Measurements from ENCODE around the gene RNASEH2A. TPM values are rescaled to one million over a fixed set of nuclear protein-coding genes. Genes with fewer than 3 reads are reported as not detected.

The RNASEH2A gene
- total RNA-seq, 1 donor from 2014 or later = 10.5 TPM

DNA sequence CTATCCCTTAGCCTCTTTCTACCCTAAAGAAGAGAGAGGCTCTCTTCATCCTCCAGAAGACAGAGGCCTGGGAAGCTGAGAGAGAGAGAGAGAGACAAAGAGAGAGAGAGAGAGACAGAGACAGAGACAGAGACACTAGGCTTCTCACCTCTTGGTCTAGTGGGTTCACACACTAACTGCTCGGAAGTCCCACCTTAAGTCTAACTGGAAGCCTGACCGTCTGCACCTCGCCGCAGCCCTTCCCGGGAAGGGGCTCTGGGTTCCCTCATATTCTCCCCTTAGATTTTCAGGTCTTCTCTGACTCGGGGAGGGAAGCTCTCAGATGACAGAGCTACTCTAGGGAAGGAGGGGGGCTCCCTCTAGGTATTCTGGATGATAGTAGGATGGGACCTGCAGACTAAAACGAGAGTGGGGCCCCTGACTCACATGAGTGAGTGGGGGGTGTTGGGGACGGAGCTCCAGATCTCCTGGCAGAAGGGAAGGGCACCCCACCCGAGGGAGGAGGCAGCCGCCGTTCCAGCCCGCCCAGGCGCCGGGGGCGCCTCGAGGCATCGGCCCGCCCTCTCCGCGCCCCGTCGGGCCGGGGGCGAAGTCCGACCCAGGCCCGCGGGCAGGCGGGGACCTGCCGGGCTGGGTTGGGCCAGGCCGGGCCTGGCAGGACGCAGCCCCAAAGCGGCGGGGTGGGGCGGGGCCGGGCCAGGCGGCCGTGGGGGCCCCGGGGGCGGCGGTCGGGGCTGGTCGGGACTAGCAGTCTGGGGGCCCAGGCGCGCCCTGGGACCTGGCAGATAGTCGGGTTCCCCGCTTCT is 17.1 kb upstream of the RNASEH2A start:
- H3K36me3 Mint-ChIP-seq (ENCODE audit: low read depth, unreplicated experiment) = no peaks in the 10 kb centered on the region
- no peaks in the 10 kb centered on the region for H3K9me3 Mint-ChIP-seq (ENCODE audit: unreplicated experiment)

DNA sequence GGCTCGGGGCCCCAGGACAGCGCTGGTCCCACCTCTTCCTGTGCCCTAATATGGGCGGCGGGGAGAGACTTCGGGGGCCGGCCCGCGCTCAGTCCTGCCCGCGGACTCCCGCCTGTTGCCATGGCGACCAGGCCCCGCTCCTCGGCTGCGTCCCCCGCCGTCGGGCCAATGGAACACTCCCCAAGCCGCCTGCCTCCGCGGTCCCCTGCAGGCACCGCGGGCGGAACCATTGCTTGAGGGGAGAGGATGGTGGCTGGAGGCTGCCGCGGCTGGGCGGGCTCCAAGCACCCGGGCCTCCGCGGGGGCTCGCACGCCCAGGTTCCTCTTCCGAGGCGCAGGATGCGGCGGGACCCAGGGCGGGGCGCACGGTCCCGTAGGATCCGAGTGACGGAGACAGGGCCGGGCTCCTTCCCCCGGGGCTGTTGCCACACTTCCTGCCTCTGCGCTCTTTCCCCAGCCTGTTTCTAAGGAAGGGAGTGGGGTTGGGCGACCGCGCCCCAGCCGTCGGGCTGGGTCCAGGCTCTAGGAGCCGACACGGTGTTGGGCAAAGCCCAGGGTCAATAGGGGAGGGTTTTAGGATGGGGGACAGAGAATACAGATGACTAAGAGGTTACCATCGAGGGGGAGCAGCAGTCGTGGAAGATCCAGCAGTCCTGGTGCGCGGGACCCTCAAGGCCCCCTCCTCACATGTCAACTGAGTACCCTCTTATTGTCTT is 16.3 kb upstream of the RNASEH2A start:
- Histone ChIP-seq H3K4me1 (ENCODE audit: insufficient read depth, low read length) (peaks cover 42% of the 10 kb centered on the region), H3K79me2 (ENCODE audit: insufficient read depth, low read length) (peaks cover 21% of the 10 kb centered on the region), H3K9ac (ENCODE audit: low read length) (peak overlapping the region; percentile 94), H3K36me3 (ENCODE audit: insufficient read depth, low read length) (no peaks in the 10 kb centered on the region), H3K27me3 (ENCODE audit: insufficient read depth, low read length) (no peaks in the 10 kb centered on the region), H2AFZ (ENCODE audit: low read depth, low read length) (peak overlapping the region; percentile 58), H3K4me3 (ENCODE audit: insufficient read depth, low read depth, low read length) (peak overlapping the region; percentile 51), H3K27ac (ENCODE audit: low read depth, low read length) (peak overlapping the region; percentile 54), H3K9me3 (ENCODE audit: insufficient read depth, low read depth, low read length) (no peaks in the 10 kb centered on the region), H3K4me2 (ENCODE audit: low read length) (peak overlapping the region; percentile 91), H4K20me1 (ENCODE audit: insufficient read depth, low read length) (peaks cover 19% of the 10 kb centered on the region)
- Mint-ChIP-seq H3K36me3 (ENCODE audit: low read depth, unreplicated experiment) (no peaks in the 10 kb centered on the region), H3K27me3 (ENCODE audit: low read depth, unreplicated experiment) (no peaks in the 10 kb centered on the region), H3K4me3 (ENCODE audit: unreplicated experiment) (peak overlapping the region; percentile 85), H3K4me1 (ENCODE audit: low read depth, unreplicated experiment) (peaks cover 22% of the 10 kb centered on the region), H3K27ac (ENCODE audit: unreplicated experiment) (peak overlapping the region; percentile 96), H3K9me3 (ENCODE audit: unreplicated experiment) (no peaks in the 10 kb centered on the region)
- FAIRE-seq (no peak), DNase-seq (ENCODE audit: low read depth) (peak; percentile 91)
- TF ChIP-seq, protein P1, sequence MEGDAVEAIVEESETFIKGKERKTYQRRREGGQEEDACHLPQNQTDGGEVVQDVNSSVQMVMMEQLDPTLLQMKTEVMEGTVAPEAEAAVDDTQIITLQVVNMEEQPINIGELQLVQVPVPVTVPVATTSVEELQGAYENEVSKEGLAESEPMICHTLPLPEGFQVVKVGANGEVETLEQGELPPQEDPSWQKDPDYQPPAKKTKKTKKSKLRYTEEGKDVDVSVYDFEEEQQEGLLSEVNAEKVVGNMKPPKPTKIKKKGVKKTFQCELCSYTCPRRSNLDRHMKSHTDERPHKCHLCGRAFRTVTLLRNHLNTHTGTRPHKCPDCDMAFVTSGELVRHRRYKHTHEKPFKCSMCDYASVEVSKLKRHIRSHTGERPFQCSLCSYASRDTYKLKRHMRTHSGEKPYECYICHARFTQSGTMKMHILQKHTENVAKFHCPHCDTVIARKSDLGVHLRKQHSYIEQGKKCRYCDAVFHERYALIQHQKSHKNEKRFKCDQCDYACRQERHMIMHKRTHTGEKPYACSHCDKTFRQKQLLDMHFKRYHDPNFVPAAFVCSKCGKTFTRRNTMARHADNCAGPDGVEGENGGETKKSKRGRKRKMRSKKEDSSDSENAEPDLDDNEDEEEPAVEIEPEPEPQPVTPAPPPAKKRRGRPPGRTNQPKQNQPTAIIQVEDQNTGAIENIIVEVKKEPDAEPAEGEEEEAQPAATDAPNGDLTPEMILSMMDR (IDR thresholded peaks at IDR 0.05; ENCODE audit: insufficient read depth, low read depth, low read length) = no peak
- TF ChIP-seq EZH2 (IDR thresholded peaks at IDR 0.05; ENCODE audit: insufficient read depth, low read length) = no peak

More for the DNA sequence above, 17.1 kb upstream of the RNASEH2A start:
- Histone ChIP-seq H4K20me1 (ENCODE audit: insufficient read depth, low read length) (peaks cover 19% of the 10 kb centered on the region), H3K4me1 (ENCODE audit: insufficient read depth, low read length) (peaks cover 47% of the 10 kb centered on the region), H3K4me3 (ENCODE audit: insufficient read depth, low read depth, low read length) (peak overlapping the region; percentile 51), H3K9me3 (ENCODE audit: insufficient read depth, low read depth, low read length) (no peaks in the 10 kb centered on the region), H3K27me3 (ENCODE audit: insufficient read depth, low read length) (no peaks in the 10 kb centered on the region), H3K36me3 (ENCODE audit: insufficient read depth, low read length) (no peaks in the 10 kb centered on the region), H3K79me2 (ENCODE audit: insufficient read depth, low read length) (peaks cover 21% of the 10 kb centered on the region), H3K4me2 (ENCODE audit: low read length) (peak overlapping the region; percentile 91), H3K27ac (ENCODE audit: low read depth, low read length) (peak overlapping the region; percentile 70), H2AFZ (ENCODE audit: low read depth, low read length) (peak overlapping the region; percentile 58), H3K9ac (ENCODE audit: low read length) (peak overlapping the region; percentile 94)
- Mint-ChIP-seq H3K4me3 (ENCODE audit: unreplicated experiment) (peak overlapping the region; percentile 77), H3K27ac (ENCODE audit: unreplicated experiment) (peak overlapping the region; percentile 99), H3K4me1 (ENCODE audit: low read depth, unreplicated experiment) (peaks cover 22% of the 10 kb centered on the region), H3K27me3 (ENCODE audit: low read depth, unreplicated experiment) (no peaks in the 10 kb centered on the region)
- no peak for TF ChIP-seq EZH2 (IDR thresholded peaks at IDR 0.05; ENCODE audit: insufficient read depth, low read length)
- TF ChIP-seq, protein P1 (IDR thresholded peaks at IDR 0.05; ENCODE audit: insufficient read depth, low read depth, low read length) = no peak
- DNase-seq (ENCODE audit: low read depth) (no peak), FAIRE-seq (no peak)

Measured in astrocyte (in vitro differentiated cells and primary cell).